ENCODE measurements around the gene PUSL1. TPM values are rescaled to one million over a fixed set of nuclear protein-coding genes. Genes with fewer than 3 reads are reported as not detected.

The PUSL1 gene
- total and polyA plus RNA-seq, 2 experiments from 2014 or later = 41.5 to 55.8 TPM

DNA sequence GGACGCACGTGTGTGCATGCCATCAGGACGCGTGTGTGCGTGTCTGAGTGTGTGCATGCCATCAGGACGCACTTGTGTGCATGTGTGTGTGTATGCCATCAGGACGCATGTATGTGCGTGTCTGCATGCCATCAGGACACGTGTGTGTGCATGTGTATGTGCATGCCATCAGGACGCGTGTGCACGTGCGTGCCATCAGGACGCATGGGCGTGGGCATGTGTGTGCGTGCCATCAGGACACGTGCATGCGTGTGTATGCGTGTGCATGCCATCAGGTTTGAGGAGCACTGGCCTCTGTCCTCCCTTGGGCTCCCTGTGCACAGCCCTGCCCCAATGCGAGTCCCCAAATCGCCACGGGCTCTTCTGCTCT, 49.3 kb upstream of the PUSL1 start:
- Histone ChIP-seq H4K20me1 (replicated peaks; ENCODE audit: insufficient read depth) (peaks cover 18% of the 10 kb centered on the region), H3K79me2 (replicated peaks; ENCODE audit: insufficient read depth) (peaks cover 22% of the 10 kb centered on the region), H3K4me2 (no peak overlapping the region), H3K4me3 (no peak overlapping the region), H2AFZ (no peak overlapping the region), H3K27ac (ENCODE audit: low read depth) (no peak overlapping the region), H3K36me3 (ENCODE audit: insufficient read depth) (peaks cover 20% of the 10 kb centered on the region; the same call in 1 of the 2 replicates), H3K9me2 (ENCODE audit: insufficient read depth) (no peaks in the 10 kb centered on the region), H3K27me3 (ENCODE audit: insufficient read depth) (no peaks in the 10 kb centered on the region), H3K4me1 (ENCODE audit: insufficient read depth) (peaks cover 9% of the 10 kb centered on the region), H3F3A (replicated peaks; ENCODE audit: low read depth) (0 out of 2 replicates have a peak, but pooled peaks cover 10% of the 10 kb centered on the region)
- TF ChIP-seq EZH2phosphoT487 (IDR thresholded peaks at IDR 0.05; ENCODE audit: unreplicated experiment) (no peak), POLR2AphosphoS5 (IDR thresholded peaks at IDR 0.05; ENCODE audit: low read depth) (no peak), STAT1 (IDR thresholded peaks at IDR 0.05; ENCODE audit: unreplicated experiment) (no peak), ZNF114 (CRISPR knock-in tag; IDR thresholded peaks at IDR 0.05) (no peak), EZH2 (IDR thresholded peaks at IDR 0.05; ENCODE audit: low read depth, unreplicated experiment) (no peak), JUNB (IDR thresholded peaks at IDR 0.05; ENCODE audit: unreplicated experiment) (no peak), CREB1 (CRISPR knock-in tag; IDR thresholded peaks at IDR 0.05; ENCODE audit: low read depth) (no peak), ZNF331 (CRISPR knock-in tag; IDR thresholded peaks at IDR 0.05; ENCODE audit: low read depth) (no peak), NANOG (IDR thresholded peaks at IDR 0.05; ENCODE audit: borderline replicate concordance) (no peak)
- TF ChIP-seq, protein P1, sequence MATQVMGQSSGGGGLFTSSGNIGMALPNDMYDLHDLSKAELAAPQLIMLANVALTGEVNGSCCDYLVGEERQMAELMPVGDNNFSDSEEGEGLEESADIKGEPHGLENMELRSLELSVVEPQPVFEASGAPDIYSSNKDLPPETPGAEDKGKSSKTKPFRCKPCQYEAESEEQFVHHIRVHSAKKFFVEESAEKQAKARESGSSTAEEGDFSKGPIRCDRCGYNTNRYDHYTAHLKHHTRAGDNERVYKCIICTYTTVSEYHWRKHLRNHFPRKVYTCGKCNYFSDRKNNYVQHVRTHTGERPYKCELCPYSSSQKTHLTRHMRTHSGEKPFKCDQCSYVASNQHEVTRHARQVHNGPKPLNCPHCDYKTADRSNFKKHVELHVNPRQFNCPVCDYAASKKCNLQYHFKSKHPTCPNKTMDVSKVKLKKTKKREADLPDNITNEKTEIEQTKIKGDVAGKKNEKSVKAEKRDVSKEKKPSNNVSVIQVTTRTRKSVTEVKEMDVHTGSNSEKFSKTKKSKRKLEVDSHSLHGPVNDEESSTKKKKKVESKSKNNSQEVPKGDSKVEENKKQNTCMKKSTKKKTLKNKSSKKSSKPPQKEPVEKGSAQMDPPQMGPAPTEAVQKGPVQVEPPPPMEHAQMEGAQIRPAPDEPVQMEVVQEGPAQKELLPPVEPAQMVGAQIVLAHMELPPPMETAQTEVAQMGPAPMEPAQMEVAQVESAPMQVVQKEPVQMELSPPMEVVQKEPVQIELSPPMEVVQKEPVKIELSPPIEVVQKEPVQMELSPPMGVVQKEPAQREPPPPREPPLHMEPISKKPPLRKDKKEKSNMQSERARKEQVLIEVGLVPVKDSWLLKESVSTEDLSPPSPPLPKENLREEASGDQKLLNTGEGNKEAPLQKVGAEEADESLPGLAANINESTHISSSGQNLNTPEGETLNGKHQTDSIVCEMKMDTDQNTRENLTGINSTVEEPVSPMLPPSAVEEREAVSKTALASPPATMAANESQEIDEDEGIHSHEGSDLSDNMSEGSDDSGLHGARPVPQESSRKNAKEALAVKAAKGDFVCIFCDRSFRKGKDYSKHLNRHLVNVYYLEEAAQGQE (IDR thresholded peaks at IDR 0.05; ENCODE audit: unreplicated experiment) = no peak
- TF ChIP-seq, protein P2, sequence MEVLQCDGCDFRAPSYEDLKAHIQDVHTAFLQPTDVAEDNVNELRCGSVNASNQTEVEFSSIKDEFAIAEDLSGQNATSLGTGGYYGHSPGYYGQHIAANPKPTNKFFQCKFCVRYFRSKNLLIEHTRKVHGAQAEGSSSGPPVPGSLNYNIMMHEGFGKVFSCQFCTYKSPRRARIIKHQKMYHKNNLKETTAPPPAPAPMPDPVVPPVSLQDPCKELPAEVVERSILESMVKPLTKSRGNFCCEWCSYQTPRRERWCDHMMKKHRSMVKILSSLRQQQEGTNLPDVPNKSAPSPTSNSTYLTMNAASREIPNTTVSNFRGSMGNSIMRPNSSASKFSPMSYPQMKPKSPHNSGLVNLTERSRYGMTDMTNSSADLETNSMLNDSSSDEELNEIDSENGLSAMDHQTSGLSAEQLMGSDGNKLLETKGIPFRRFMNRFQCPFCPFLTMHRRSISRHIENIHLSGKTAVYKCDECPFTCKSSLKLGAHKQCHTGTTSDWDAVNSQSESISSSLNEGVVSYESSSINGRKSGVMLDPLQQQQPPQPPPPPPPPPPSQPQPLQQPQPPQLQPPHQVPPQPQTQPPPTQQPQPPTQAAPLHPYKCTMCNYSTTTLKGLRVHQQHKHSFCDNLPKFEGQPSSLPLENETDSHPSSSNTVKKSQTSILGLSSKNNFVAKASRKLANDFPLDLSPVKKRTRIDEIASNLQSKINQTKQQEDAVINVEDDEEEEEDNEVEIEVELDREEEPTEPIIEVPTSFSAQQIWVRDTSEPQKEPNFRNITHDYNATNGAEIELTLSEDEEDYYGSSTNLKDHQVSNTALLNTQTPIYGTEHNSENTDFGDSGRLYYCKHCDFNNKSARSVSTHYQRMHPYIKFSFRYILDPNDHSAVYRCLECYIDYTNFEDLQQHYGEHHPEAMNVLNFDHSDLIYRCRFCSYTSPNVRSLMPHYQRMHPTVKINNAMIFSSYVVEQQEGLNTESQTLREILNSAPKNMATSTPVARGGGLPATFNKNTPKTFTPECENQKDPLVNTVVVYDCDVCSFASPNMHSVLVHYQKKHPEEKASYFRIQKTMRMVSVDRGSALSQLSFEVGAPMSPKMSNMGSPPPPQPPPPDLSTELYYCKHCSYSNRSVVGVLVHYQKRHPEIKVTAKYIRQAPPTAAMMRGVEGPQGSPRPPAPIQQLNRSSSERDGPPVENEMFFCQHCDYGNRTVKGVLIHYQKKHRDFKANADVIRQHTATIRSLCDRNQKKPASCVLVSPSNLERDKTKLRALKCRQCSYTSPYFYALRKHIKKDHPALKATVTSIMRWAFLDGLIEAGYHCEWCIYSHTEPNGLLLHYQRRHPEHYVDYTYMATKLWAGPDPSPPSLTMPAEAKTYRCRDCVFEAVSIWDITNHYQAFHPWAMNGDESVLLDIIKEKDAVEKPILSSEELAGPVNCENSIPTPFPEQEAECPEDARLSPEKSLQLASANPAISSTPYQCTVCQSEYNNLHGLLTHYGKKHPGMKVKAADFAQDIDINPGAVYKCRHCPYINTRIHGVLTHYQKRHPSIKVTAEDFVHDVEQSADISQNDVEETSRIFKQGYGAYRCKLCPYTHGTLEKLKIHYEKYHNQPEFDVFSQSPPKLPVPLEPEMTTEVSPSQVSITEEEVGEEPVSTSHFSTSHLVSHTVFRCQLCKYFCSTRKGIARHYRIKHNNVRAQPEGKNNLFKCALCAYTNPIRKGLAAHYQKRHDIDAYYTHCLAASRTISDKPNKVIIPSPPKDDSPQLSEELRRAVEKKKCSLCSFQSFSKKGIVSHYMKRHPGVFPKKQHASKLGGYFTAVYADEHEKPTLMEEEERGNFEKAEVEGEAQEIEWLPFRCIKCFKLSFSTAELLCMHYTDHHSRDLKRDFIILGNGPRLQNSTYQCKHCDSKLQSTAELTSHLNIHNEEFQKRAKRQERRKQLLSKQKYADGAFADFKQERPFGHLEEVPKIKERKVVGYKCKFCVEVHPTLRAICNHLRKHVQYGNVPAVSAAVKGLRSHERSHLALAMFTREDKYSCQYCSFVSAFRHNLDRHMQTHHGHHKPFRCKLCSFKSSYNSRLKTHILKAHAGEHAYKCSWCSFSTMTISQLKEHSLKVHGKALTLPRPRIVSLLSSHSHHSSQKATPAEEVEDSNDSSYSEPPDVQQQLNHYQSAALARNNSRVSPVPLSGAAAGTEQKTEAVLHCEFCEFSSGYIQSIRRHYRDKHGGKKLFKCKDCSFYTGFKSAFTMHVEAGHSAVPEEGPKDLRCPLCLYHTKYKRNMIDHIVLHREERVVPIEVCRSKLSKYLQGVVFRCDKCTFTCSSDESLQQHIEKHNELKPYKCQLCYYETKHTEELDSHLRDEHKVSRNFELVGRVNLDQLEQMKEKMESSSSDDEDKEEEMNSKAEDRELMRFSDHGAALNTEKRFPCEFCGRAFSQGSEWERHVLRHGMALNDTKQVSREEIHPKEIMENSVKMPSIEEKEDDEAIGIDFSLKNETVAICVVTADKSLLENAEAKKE (CRISPR knock-in tag; IDR thresholded peaks at IDR 0.05) = no peak
- TF ChIP-seq, protein P3, sequence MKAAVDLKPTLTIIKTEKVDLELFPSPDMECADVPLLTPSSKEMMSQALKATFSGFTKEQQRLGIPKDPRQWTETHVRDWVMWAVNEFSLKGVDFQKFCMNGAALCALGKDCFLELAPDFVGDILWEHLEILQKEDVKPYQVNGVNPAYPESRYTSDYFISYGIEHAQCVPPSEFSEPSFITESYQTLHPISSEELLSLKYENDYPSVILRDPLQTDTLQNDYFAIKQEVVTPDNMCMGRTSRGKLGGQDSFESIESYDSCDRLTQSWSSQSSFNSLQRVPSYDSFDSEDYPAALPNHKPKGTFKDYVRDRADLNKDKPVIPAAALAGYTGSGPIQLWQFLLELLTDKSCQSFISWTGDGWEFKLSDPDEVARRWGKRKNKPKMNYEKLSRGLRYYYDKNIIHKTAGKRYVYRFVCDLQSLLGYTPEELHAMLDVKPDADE (IDR thresholded peaks at IDR 0.05) = no peak
- TF ChIP-seq, protein P4, sequence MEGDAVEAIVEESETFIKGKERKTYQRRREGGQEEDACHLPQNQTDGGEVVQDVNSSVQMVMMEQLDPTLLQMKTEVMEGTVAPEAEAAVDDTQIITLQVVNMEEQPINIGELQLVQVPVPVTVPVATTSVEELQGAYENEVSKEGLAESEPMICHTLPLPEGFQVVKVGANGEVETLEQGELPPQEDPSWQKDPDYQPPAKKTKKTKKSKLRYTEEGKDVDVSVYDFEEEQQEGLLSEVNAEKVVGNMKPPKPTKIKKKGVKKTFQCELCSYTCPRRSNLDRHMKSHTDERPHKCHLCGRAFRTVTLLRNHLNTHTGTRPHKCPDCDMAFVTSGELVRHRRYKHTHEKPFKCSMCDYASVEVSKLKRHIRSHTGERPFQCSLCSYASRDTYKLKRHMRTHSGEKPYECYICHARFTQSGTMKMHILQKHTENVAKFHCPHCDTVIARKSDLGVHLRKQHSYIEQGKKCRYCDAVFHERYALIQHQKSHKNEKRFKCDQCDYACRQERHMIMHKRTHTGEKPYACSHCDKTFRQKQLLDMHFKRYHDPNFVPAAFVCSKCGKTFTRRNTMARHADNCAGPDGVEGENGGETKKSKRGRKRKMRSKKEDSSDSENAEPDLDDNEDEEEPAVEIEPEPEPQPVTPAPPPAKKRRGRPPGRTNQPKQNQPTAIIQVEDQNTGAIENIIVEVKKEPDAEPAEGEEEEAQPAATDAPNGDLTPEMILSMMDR (conservative IDR thresholded peaks at IDR 0.05; ENCODE audit: low read depth in 2 of 2) = no peak
- DNase-seq (ENCODE audit: low spot score) (no peak), ATAC-seq (no peak)
- Mint-ChIP-seq H3K27ac (no peak overlapping the region), H3K4me3 (no peak overlapping the region), H3K27me3 (ENCODE audit: insufficient read depth, low read depth, poor library complexity) (peaks cover 19% of the 10 kb centered on the region), H3K9me3 (no peaks in the 10 kb centered on the region), H3K4me1 (peaks cover 22% of the 10 kb centered on the region), H3K36me3 (ENCODE audit: low read depth) (peaks cover 68% of the 10 kb centered on the region)

Data from GM23338 (cell line).